NB4 (cell line): Measurements from ENCODE around the gene NRG3.
A peak's percentile ranks its signal among the peaks of the same experiment; 100 is the strongest.

Source experiments
- DNase-seq: peaks from one replicate; pipeline ENCODE4 v3.0.0; 2010; ENCODE audit warnings: low read depth
- H3K4me3 ChIP-seq: one replicate; pipeline ENCODE4 v1.5.1; 2011; ENCODE audit warnings: mild to moderate bottlenecking, low read depth, low read length, moderate library complexity
- CTCF ChIP-seq: IDR thresholded peaks from one replicate; pipeline ENCODE4 v1.5.1; 2012; ENCODE audit warnings: low read depth, low read length
- MAX ChIP-seq: IDR thresholded peaks from 2 replicates; pipeline ENCODE4 v1.6.1; 2011; ENCODE audit warnings: low read depth, low read length
- MYC ChIP-seq: IDR thresholded peaks from 2 replicates; pipeline ENCODE4 v1.6.1; 2011; ENCODE audit warnings: low read depth, low read length
- POLR2A ChIP-seq: IDR thresholded peaks from 2 replicates; pipeline ENCODE4 v1.6.1; 2011; ENCODE audit warnings: mild to moderate bottlenecking; ENCODE audit not compliant: insufficient read length; ENCODE audit errors: extremely low read depth

Gene NRG3

GRCh38 chr10:82722273-82722672 lies 847.3 kb downstream of the NRG3 start:
- no peak for DNase-seq
- no peak overlapping the region for H3K4me3 ChIP-seq
- TF ChIP-seq MAX (no peak), MYC (no peak), CTCF (no peak), POLR2A (no peak)

- no peak overlapping the region for H3K4me3 ChIP-seq
- TF ChIP-seq POLR2A = no peak
- TF ChIP-seq MAX = no peak
- TF ChIP-seq CTCF = no peak
- no peak for TF ChIP-seq MYC
- DNase-seq = no peak
Observed at GRCh38 chr10:82736305-82736704, 861.3 kb downstream of the NRG3 start.

GRCh38 chr10:82737549-82737948 lies 862.6 kb downstream of the NRG3 start:
- DNase-seq = no peak
- H3K4me3 ChIP-seq = no peak overlapping the region
- TF ChIP-seq CTCF (no peak), POLR2A (no peak), MAX (no peak), MYC (no peak)

GRCh38 chr10:82738592-82738991 lies 863.6 kb downstream of the NRG3 start:
- TF ChIP-seq POLR2A (no peak), MAX (no peak), CTCF (no peak), MYC (no peak)
- DNase-seq = no peak
- H3K4me3 ChIP-seq = no peak overlapping the region

- peak; percentile 56 for DNase-seq
- H3K4me3 ChIP-seq = no peak overlapping the region
- TF ChIP-seq CTCF (no peak), POLR2A (no peak), MAX (no peak), MYC (no peak)
Observed at GRCh38 chr10:82742478-82742877, 867.5 kb downstream of the NRG3 start.

GRCh38 chr10:82742898-82743297 lies 867.9 kb downstream of the NRG3 start:
- DNase-seq = no peak
- no peak for TF ChIP-seq CTCF
- TF ChIP-seq MYC = no peak
- no peak for TF ChIP-seq POLR2A
- TF ChIP-seq MAX = no peak
- no peak overlapping the region for H3K4me3 ChIP-seq
